B cell (primary cell): ENCODE results near the gene TK2. TPM values are rescaled to one million over a fixed set of nuclear protein-coding genes. Genes with fewer than 3 reads are reported as not detected.
"Not testable (repeated sequence)": the region's sequence is repeated elsewhere in the genome, so short reads cannot be mapped to it uniquely, and the experiment has no call there.

ENCODE experiments used
- ATAC-seq: fragments of 200-7000 bp; cut with Tn5 transposase; one replicate; pipeline ENCODE4 v1.10.0; 2021; ENCODE audit warnings: low read depth, mild to moderate bottlenecking, moderate number of reproducible peaks, moderate library complexity
- CTCF ChIA-PET: fragments of 350-600 bp; sonication (Branson Sonifier 250); formaldehyde crosslinking; loops from one replicate; lab custom pipeline; 2021; ENCODE audit warnings: antibody characterized with exemption, inconsistent platforms; lab: Charles Lee
- POLR2A ChIA-PET: fragments of 350-600 bp; sonication (Branson Sonifier 250); formaldehyde crosslinking; loops from one replicate; lab custom pipeline; 2021; ENCODE audit warnings: antibody characterized with exemption; lab: Charles Lee
- DNase-seq: peaks from one replicate; pipeline ENCODE4 v3.0.0; 2013
- H2AFZ ChIP-seq: 2 replicates; pipeline ENCODE4 v1.6.1; 2012; ENCODE audit warnings: mild to moderate bottlenecking, low read depth, low read length; ENCODE audit not compliant: insufficient read depth, poor library complexity, severe bottlenecking
- H3K27ac ChIP-seq, 2 donors: 1 replicate in 1 of 2; 2 replicates in 1 of 2; pipeline ENCODE4 v1.5.1; 2012 to 2013; ENCODE audit warnings: low read length in 2 of 2, mild to moderate bottlenecking in 2 of 2, moderate library complexity in 1 of 2
- H3K27me3 ChIP-seq, 4 experiments: fragments of 200-600 bp in 1 of 4; sonication (generic) in 1 of 4; replicated peaks in 1 of 4; 1 replicate in 2 of 4; 2 replicates in 2 of 4; pipeline versions ENCODE4 v1.6.1 to v1.7.0; 2013 to 2016; ENCODE audit warnings: low read length in 3 of 4, mild to moderate bottlenecking in 2 of 4, mixed read lengths in 1 of 4, moderate library complexity in 1 of 4; ENCODE audit not compliant: insufficient read depth in 4 of 4, control insufficient read depth in 3 of 4; ENCODE audit errors: control extremely low read depth in 1 of 4
- H3K36me3 ChIP-seq, 2 experiments: replicated peaks in 1 of 2; 1 replicate in 1 of 2; 2 replicates in 1 of 2; pipeline versions ENCODE4 v1.6.1 to v1.7.1; 2013; ENCODE audit warnings: low read length in 1 of 2; ENCODE audit not compliant: insufficient read depth in 2 of 2, control insufficient read depth in 1 of 2; ENCODE audit errors: control extremely low read depth in 1 of 2, extremely low read depth in 1 of 2
- H3K4me1 ChIP-seq, 2 donors: fragments of 200-600 bp in 1 of 2; sonication (generic) in 1 of 2; 1 replicate in 1 of 2; 2 replicates in 1 of 2; pipeline versions ENCODE4 v1.5.1 to v1.6.1; 2013 to 2017; ENCODE audit warnings: low read length in 2 of 2; ENCODE audit not compliant: control insufficient read depth in 2 of 2, insufficient read depth in 2 of 2
- H3K4me2 ChIP-seq: replicated peaks from 2 replicates; pipeline ENCODE3; 2012; ENCODE audit warnings: mild to moderate bottlenecking, low read depth, low read length; ENCODE audit not compliant: poor library complexity, severe bottlenecking
- H3K4me3 ChIP-seq, 5 experiments: fragments of 200-600 bp in 1 of 5; sonication (generic) in 1 of 5; 1 replicate in 3 of 5; 2 replicates in 2 of 5; pipeline versions ENCODE4 v1.5.1 to v1.7.0; 2011 to 2016; ENCODE audit warnings: low read length in 4 of 5, mild to moderate bottlenecking in 4 of 5, low read depth in 2 of 5, control low read depth in 1 of 5, moderate library complexity in 1 of 5; ENCODE audit not compliant: insufficient read depth in 1 of 5; ENCODE audit errors: control extremely low read depth in 1 of 5, extremely low read depth in 1 of 5
- H3K79me2 ChIP-seq: fragments of 200-600 bp; sonication (generic); one replicate; pipeline ENCODE4 v1.6.0; 2016; ENCODE audit warnings: low read length; ENCODE audit not compliant: control insufficient read depth, insufficient read depth
- H3K9ac ChIP-seq: fragments of 200-600 bp; sonication (generic); 2 replicates; pipeline ENCODE4 v1.6.1; 2017; ENCODE audit warnings: mild to moderate bottlenecking, low read length, moderate library complexity
- H3K9me3 ChIP-seq, 3 donors: one replicate each; pipeline versions ENCODE4 v1.6.1 to v1.7.1; 2013; ENCODE audit warnings: low read length in 2 of 3; ENCODE audit not compliant: control insufficient read depth in 2 of 3, insufficient read depth in 1 of 3; ENCODE audit errors: control extremely low read depth in 1 of 3
- H4K20me1 ChIP-seq: 2 replicates; pipeline ENCODE4 v1.6.0; 2012; ENCODE audit warnings: mild to moderate bottlenecking, low read length; ENCODE audit not compliant: insufficient read depth, control insufficient read depth, poor library complexity, severe bottlenecking
- H3K27ac Mint-ChIP-seq: one replicate; pipeline ENCODE4 v1.8.0; 2021; ENCODE audit warnings: mixed read lengths
- H3K27me3 Mint-ChIP-seq: one replicate; pipeline ENCODE4 v1.8.0; 2021; ENCODE audit warnings: mixed read lengths
- H3K4me1 Mint-ChIP-seq: one replicate; pipeline ENCODE4 v1.8.0; 2021; ENCODE audit warnings: mixed read lengths
- H3K4me3 Mint-ChIP-seq: one replicate; pipeline ENCODE4 v1.8.0; 2021; ENCODE audit warnings: mixed read lengths
- H3K9me3 Mint-ChIP-seq: one replicate; pipeline ENCODE4 v1.8.0; 2022; ENCODE audit warnings: mixed read lengths; ENCODE audit not compliant: insufficient read depth
- CTCF ChIP-seq: fragments of 200-600 bp; IDR thresholded peaks from one replicate; pipeline ENCODE4 v1.8.0; 2022; ENCODE audit warnings: antibody characterized with exemption, mild to moderate bottlenecking
- EZH2 ChIP-seq: IDR thresholded peaks from 2 replicates; pipeline ENCODE4 v1.6.1; 2012; ENCODE audit warnings: borderline replicate concordance, low read depth, mild to moderate bottlenecking, moderate library complexity, low read length; ENCODE audit not compliant: insufficient read depth, poor library complexity, severe bottlenecking
- WGBS: methylation state at CpG from one replicate; pipeline ENCODE4 v1.1.5; 2013; ENCODE audit warnings: missing lambda C conversion rate; ENCODE audit not compliant: insufficient coverage; 5-methylcytosine and 5-hydroxymethylcytosine counted together
- intact Hi-C: fragments of 100-400 bp; cut with micrococcal nuclease; formaldehyde crosslinking; loops from one replicate; pipeline ENCODE4 v1.10.0; 2022
- polyA plus RNA-seq: library from polyadenylated mRNA; depleted of rRNA; stranded (reverse); fragments of >200 nt; gene quantifications from 2 replicates; pipeline ENCODE4 v1.2.3, GENCODE V29; 2012
- total RNA-seq, 2 donors: library from RNA; stranded (reverse); fragments of 120-200 nt in 1 of 2; gene quantifications; 1 replicate in 1 of 2; 2 replicates in 1 of 2; pipeline versions ENCODE4 v1.2.3 to v1.2.4, GENCODE V29; 2013 to 2022

TK2 gene
- total and polyA plus RNA-seq, 2 donors (not counting 1 experiment from before 2014, with no cell fraction given) = 2.9 to 9.7 TPM

GRCh38 chr16:66468321-66468965 is 81.5 kb downstream of the TK2 start:
- CTCF ChIA-PET = interaction anchor here (1.0 to 2.3 kb wide), 3 partner anchors 110 to 140 kb away, joined by 3 to 7 read pairs (median 6); partner anchors contain the start of gene CMTM2
- no peaks in the 10 kb centered on the region for H3K9me3 Mint-ChIP-seq
- H3K27ac Mint-ChIP-seq = peak overlapping the region; percentile 6
- DNase-seq (no peak), ATAC-seq (no peak)
- no peaks in the 10 kb centered on the region for H3K4me1 Mint-ChIP-seq
- WGBS = 90% methylated on average over 10 of the region's 11 CpGs
- Histone ChIP-seq H3K27me3 (peaks cover 0 to 26% (median 6%) of the 10 kb centered on the region in 4 experiments), H3K4me3 (no peak overlapping the region), H3K27ac (no peak overlapping the region), H3K4me2 (no peak overlapping the region), H2AFZ (no peak overlapping the region), H3K9ac (no peak overlapping the region), H4K20me1 (no peaks in the 10 kb centered on the region), H3K9me3 (peaks cover 0 to 5% (median 1%) of the 10 kb centered on the region in 3 donors), H3K79me2 (no peaks in the 10 kb centered on the region), H3K4me1 (no peaks in the 10 kb centered on the region), H3K36me3 (no peaks in the 10 kb centered on the region)
- peaks cover 51% of the 10 kb centered on the region for H3K27me3 Mint-ChIP-seq
- TF ChIP-seq CTCF = no peak
- TF ChIP-seq EZH2 = no peak
- POLR2A ChIA-PET = no interaction called here
- intact Hi-C loops = no loop called here
- H3K4me3 Mint-ChIP-seq = no peak overlapping the region

GRCh38 chr16:66467611-66468010 is 82.3 kb downstream of the TK2 start:
- H3K9me3 ChIP-seq = peaks cover 0 to 5% (median 1%) of the 10 kb centered on the region in 3 donors
- H3K27ac ChIP-seq = no peak overlapping the region
- 96% methylated on average over 5 of the region's 5 CpGs for WGBS
- ChIA-PET CTCF (interaction anchor here (2.3 kb wide), 1 partner anchor 141 kb away, joined by 7 read pairs; no protein-coding TSS in a partner anchor), POLR2A (no interaction called here)
- TF ChIP-seq CTCF (no peak), EZH2 (no peak)
- no peak for ATAC-seq
- intact Hi-C loops = no loop called here
- H3K4me2 ChIP-seq = no peak overlapping the region
- Mint-ChIP-seq H3K27me3 (peaks cover 51% of the 10 kb centered on the region), H3K9me3 (no peaks in the 10 kb centered on the region), H3K4me3 (no peak overlapping the region), H3K27ac (no peak overlapping the region), H3K4me1 (no peaks in the 10 kb centered on the region)
- no peaks in the 10 kb centered on the region for H4K20me1 ChIP-seq
- H2AFZ ChIP-seq = no peak overlapping the region
- H3K36me3 ChIP-seq = no peaks in the 10 kb centered on the region
- no peak for DNase-seq
- no peaks in the 10 kb centered on the region for H3K79me2 ChIP-seq
- H3K27me3 ChIP-seq = peaks cover 0 to 26% (median 6%) of the 10 kb centered on the region in 4 experiments
- no peak overlapping the region for H3K9ac ChIP-seq
- H3K4me3 ChIP-seq = no peak overlapping the region
- no peaks in the 10 kb centered on the region for H3K4me1 ChIP-seq

- H3K27me3 ChIP-seq = peaks cover 0 to 28% (median 3%) of the 10 kb centered on the region in 4 experiments
- H3K9me3 ChIP-seq, DNase-seq, H2AFZ ChIP-seq, H3K36me3 ChIP-seq, ATAC-seq, H3K4me2 ChIP-seq, H3K27ac Mint-ChIP-seq, H3K4me3 ChIP-seq, H3K4me1 Mint-ChIP-seq, intact Hi-C loops, CTCF ChIA-PET, H3K4me3 Mint-ChIP-seq, POLR2A ChIA-PET, H3K79me2 ChIP-seq, H3K4me1 ChIP-seq, H3K9me3 Mint-ChIP-seq, H3K9ac ChIP-seq, H4K20me1 ChIP-seq, H3K27ac ChIP-seq: not testable (repeated sequence)
- WGBS = no CpG with 5 or more reads among the region's 6 CpGs
- peaks cover 53% of the 10 kb centered on the region for H3K27me3 Mint-ChIP-seq
These were observed 83.3 kb downstream of the TK2 start for GRCh38 chr16:66466636-66467035.
